GM23248 (cell line): ENCODE results near the gene PLCG1. TPM values are rescaled to one million over a fixed set of nuclear protein-coding genes. Genes with fewer than 3 reads are reported as not detected.

Source experiments
- DNase-seq: peaks from one replicate; pipeline ENCODE4 v3.0.0-alpha.2; 2015
- H2AFZ ChIP-seq: fragments of 200-600 bp; sonication (generic); 2 replicates; pipeline ENCODE4 v1.6.1; 2016; ENCODE audit warnings: antibody characterized with exemption
- H3F3A ChIP-seq: fragments of 200-600 bp; sonication (generic); 2 replicates; pipeline ENCODE4 v1.6.1; 2016; ENCODE audit warnings: mild to moderate bottlenecking, antibody characterized with exemption, mixed run types; ENCODE audit not compliant: insufficient read depth
- H3K27ac ChIP-seq: fragments of 200-600 bp; sonication (generic); 2 replicates; pipeline ENCODE4 v1.5.1; 2016; ENCODE audit warnings: mild to moderate bottlenecking
- H3K27me3 ChIP-seq: fragments of 200-600 bp; sonication (generic); replicated peaks from 2 replicates; pipeline ENCODE4 v1.6.1; 2016; ENCODE audit warnings: mild to moderate bottlenecking; ENCODE audit not compliant: insufficient read depth
- H3K36me3 ChIP-seq: fragments of 200-600 bp; sonication (generic); 2 replicates; pipeline ENCODE4 v1.6.1; 2016; ENCODE audit warnings: low read depth, mild to moderate bottlenecking
- H3K4me1 ChIP-seq: fragments of 200-600 bp; sonication (generic); 2 replicates; pipeline ENCODE4 v1.6.1; 2016; ENCODE audit warnings: mild to moderate bottlenecking; ENCODE audit not compliant: insufficient read depth
- H3K4me2 ChIP-seq: fragments of 200-600 bp; sonication (generic); one replicate; pipeline ENCODE4 v1.6.1; 2016; ENCODE audit warnings: mild to moderate bottlenecking; ENCODE audit not compliant: unreplicated experiment
- H3K4me3 ChIP-seq: fragments of 200-600 bp; sonication (generic); 2 replicates; pipeline ENCODE4 v1.5.1; 2016; ENCODE audit warnings: mild to moderate bottlenecking
- H3K79me2 ChIP-seq: fragments of 200-600 bp; sonication (generic); 2 replicates; pipeline ENCODE4 v1.6.1; 2016; ENCODE audit warnings: mild to moderate bottlenecking; ENCODE audit not compliant: insufficient read depth
- H3K9ac ChIP-seq: fragments of 200-600 bp; sonication (generic); 2 replicates; pipeline ENCODE4 v1.6.1; 2016; ENCODE audit warnings: mild to moderate bottlenecking
- H3K9me2 ChIP-seq: fragments of 200-600 bp; sonication (generic); 2 replicates; pipeline ENCODE4 v1.6.1; 2016; ENCODE audit warnings: mixed run types, mild to moderate bottlenecking, moderate library complexity; ENCODE audit not compliant: insufficient read depth
- H3K9me3 ChIP-seq: fragments of 200-600 bp; sonication (generic); one replicate; pipeline ENCODE4 v1.6.1; 2017; ENCODE audit warnings: low read depth
- H4K20me1 ChIP-seq: fragments of 200-600 bp; sonication (generic); 2 replicates; pipeline ENCODE4 v1.6.0; 2016; ENCODE audit not compliant: insufficient read depth
- EZH2 ChIP-seq: fragments of 200-600 bp; sonication (generic); IDR thresholded peaks from 2 replicates; pipeline ENCODE4 v1.6.1; 2018; ENCODE audit warnings: antibody characterized with exemption, mild to moderate bottlenecking; ENCODE audit not compliant: insufficient read depth, poor library complexity, severe bottlenecking
- EZH2phosphoT487 ChIP-seq: fragments of 200-600 bp; sonication (generic); IDR thresholded peaks from 2 replicates; pipeline ENCODE4 v1.6.1; 2018; ENCODE audit warnings: antibody characterized with exemption, moderate library complexity, mild to moderate bottlenecking, low read depth; ENCODE audit not compliant: insufficient read depth
- WGBS, 2 experiments: methylation state at CpG; one replicate each; pipeline ENCODE4 v1.1.6; 2015 to 2017; ENCODE audit warnings: low lambda C conversion rate in 2 of 2, low coverage in 1 of 2; ENCODE audit errors: missing lambda C conversion rate in 2 of 2; 5-methylcytosine and 5-hydroxymethylcytosine counted together
- in situ Hi-C: fragments of 300-500 bp; cut with MboI; formaldehyde crosslinking; loops from 2 replicates; pipeline ENCODE4 v1.15.0; 2020
- polyA plus RNA-seq: library from polyadenylated mRNA; unstranded; fragments of >200 nt; fragmentation: Nextera tagmentation; extraction: Ambion mirVana; gene quantifications from 2 replicates; pipeline ENCODE4 v1.2.1, GENCODE V29; 2016
- total RNA-seq: library from RNA; depleted of rRNA; stranded (reverse); fragments of >200 nt; shearing (Covaris generic); gene quantifications from 2 replicates; pipeline ENCODE4 v1.2.3, GENCODE V29; 2014

PLCG1 gene
- total and polyA plus RNA-seq, 2 experiments from 2014 or later, result 8.3 to 32.6 TPM

GRCh38 chr20:41214666-41215065 is 77.3 kb downstream of the PLCG1 start:
- peaks cover 37% of the 10 kb centered on the region; the same call in 1 of the 2 replicates for H3F3A ChIP-seq
- no peak overlapping the region for H3K4me2 ChIP-seq
- no peaks in the 10 kb centered on the region for H3K36me3 ChIP-seq
- DNase-seq, result no peak
- 97 to 99% methylated on average over 3 of the region's 3 CpGs for WGBS, 2 experiments
- no peak overlapping the region for H3K4me3 ChIP-seq
- no peaks in the 10 kb centered on the region for H3K9me3 ChIP-seq
- no peaks in the 10 kb centered on the region; the same call in 1 of the 2 replicates for H4K20me1 ChIP-seq
- no peak overlapping the region for H3K9ac ChIP-seq
- no peaks in the 10 kb centered on the region for H3K9me2 ChIP-seq
- H3K4me1 ChIP-seq, result peaks cover 26% of the 10 kb centered on the region
- H2AFZ ChIP-seq, result no peak overlapping the region
- no peak overlapping the region for H3K27ac ChIP-seq
- in situ Hi-C loops, result no loop called here
- TF ChIP-seq EZH2 (no peak), EZH2phosphoT487 (no peak)
- H3K79me2 ChIP-seq, result peaks cover 91% of the 10 kb centered on the region
- H3K27me3 ChIP-seq, result no peaks in the 10 kb centered on the region

DNA sequence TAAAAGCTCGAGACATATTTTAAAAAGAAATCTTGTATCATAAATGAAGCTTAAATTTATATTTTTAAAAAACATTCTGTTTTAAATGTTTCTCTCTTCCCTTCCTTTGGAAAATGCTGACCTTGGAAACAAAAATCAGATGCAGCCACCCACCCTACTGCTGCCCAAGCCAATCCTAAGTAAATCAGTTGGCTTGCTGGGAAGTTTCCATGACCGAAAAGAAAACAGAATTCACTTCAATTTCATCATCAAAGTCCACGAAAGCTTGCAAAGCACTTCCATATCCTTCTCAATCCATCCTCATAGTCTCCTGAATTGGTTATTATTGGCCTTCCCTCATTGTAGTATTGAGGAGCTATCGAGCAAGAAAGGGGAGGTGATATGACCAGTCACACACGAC is 80.1 kb downstream of the PLCG1 start:
- Histone ChIP-seq H3K27ac (no peak overlapping the region), H2AFZ (no peak overlapping the region), H3K4me2 (no peak overlapping the region), H3K4me3 (no peak overlapping the region), H3K79me2 (peaks cover 94% of the 10 kb centered on the region), H3K9me2 (no peaks in the 10 kb centered on the region), H4K20me1 (no peaks in the 10 kb centered on the region), H3K9ac (no peak overlapping the region), H3K9me3 (no peaks in the 10 kb centered on the region), H3K27me3 (no peaks in the 10 kb centered on the region), H3K36me3 (no peaks in the 10 kb centered on the region), H3K4me1 (peaks cover 32% of the 10 kb centered on the region), H3F3A (peaks cover 30% of the 10 kb centered on the region; the same call in 1 of the 2 replicates)
- no peak for TF ChIP-seq EZH2
- TF ChIP-seq EZH2phosphoT487, result no peak
- DNase-seq, result no peak
- in situ Hi-C loops, result no loop called here
- 41 to 50% methylated on average over 5 of the region's 5 CpGs for WGBS, 2 experiments

GRCh38 chr20:41218466-41218865 is 81.1 kb downstream of the PLCG1 start:
- Histone ChIP-seq H3K4me1 (peaks cover 34% of the 10 kb centered on the region), H3K9me3 (no peaks in the 10 kb centered on the region), H3K27ac (peak overlapping the region; percentile 15), H4K20me1 (no peaks in the 10 kb centered on the region), H3K27me3 (no peaks in the 10 kb centered on the region), H3K4me3 (no peak overlapping the region), H3K36me3 (no peaks in the 10 kb centered on the region), H3F3A (peaks cover 35% of the 10 kb centered on the region; the same call in 1 of the 2 replicates), H3K4me2 (peak overlapping the region; percentile 23), H2AFZ (no peak overlapping the region), H3K79me2 (peaks cover 92% of the 10 kb centered on the region), H3K9me2 (no peaks in the 10 kb centered on the region), H3K9ac (no peak overlapping the region)
- WGBS, 2 experiments, result 4 to 6% methylated on average over 2 of the region's 2 CpGs
- in situ Hi-C loops, result no loop called here
- peak; percentile 86 for DNase-seq
- TF ChIP-seq EZH2, result no peak
- TF ChIP-seq EZH2phosphoT487, result no peak

GRCh38 chr20:41219824-41220223 is 82.5 kb downstream of the PLCG1 start:
- Histone ChIP-seq H3K27me3 (no peaks in the 10 kb centered on the region), H2AFZ (no peak overlapping the region), H3K4me1 (peaks cover 33% of the 10 kb centered on the region), H3K36me3 (no peaks in the 10 kb centered on the region), H3K9me2 (no peaks in the 10 kb centered on the region), H3K4me2 (no peak overlapping the region), H3F3A (peaks cover 29% of the 10 kb centered on the region; the same call in 1 of the 2 replicates), H3K4me3 (no peak overlapping the region), H3K9me3 (no peaks in the 10 kb centered on the region), H3K79me2 (peaks cover 92% of the 10 kb centered on the region), H4K20me1 (no peaks in the 10 kb centered on the region), H3K27ac (no peak overlapping the region), H3K9ac (no peak overlapping the region)
- TF ChIP-seq EZH2 (no peak), EZH2phosphoT487 (no peak)
- WGBS, 2 experiments, result 96 to 98% methylated on average over 2 of the region's 2 CpGs
- DNase-seq, result no peak
- in situ Hi-C loops, result no loop called here

GRCh38 chr20:41221614-41222218 is 84.4 kb downstream of the PLCG1 start:
- Histone ChIP-seq H3K9me3 (no peaks in the 10 kb centered on the region), H3K4me1 (peaks cover 33% of the 10 kb centered on the region), H4K20me1 (no peaks in the 10 kb centered on the region), H3F3A (peaks cover 29% of the 10 kb centered on the region; the same call in 1 of the 2 replicates), H3K27ac (peak overlapping the region; percentile 43; the same call in 1 of the 2 replicates), H3K9ac (no peak overlapping the region), H3K4me3 (no peak overlapping the region), H3K27me3 (no peaks in the 10 kb centered on the region), H2AFZ (no peak overlapping the region), H3K79me2 (peaks cover 92% of the 10 kb centered on the region), H3K4me2 (no peak overlapping the region), H3K9me2 (no peaks in the 10 kb centered on the region), H3K36me3 (no peaks in the 10 kb centered on the region)
- 77 to 83% methylated on average over 5 of the region's 5 CpGs for WGBS, 2 experiments
- in situ Hi-C loops, result no loop called here
- no peak for DNase-seq
- TF ChIP-seq EZH2 (no peak), EZH2phosphoT487 (no peak)
